OCI-LY1 (cell line): Measurements from ENCODE around the gene RAD9B.

ENCODE experiments used
- CTCF ChIP-seq: fragments of 200-600 bp; sonication (generic), shearing (Covaris generic); IDR thresholded peaks from 2 replicates; pipeline ENCODE4 v1.5.1; 2017; ENCODE audit warnings: mild to moderate bottlenecking, antibody characterized with exemption, low read length, moderate library complexity, mixed read lengths
- EZH2 ChIP-seq: fragments of 200-600 bp; sonication (generic), shearing (Covaris generic); IDR thresholded peaks from 2 replicates; pipeline ENCODE4 v1.8.0; 2017; ENCODE audit warnings: borderline replicate concordance, mixed run types, mild to moderate bottlenecking, antibody characterized with exemption, low read length, moderate library complexity, mixed read lengths

GRCh38 chr12:110550981-110551380 is 48.9 kb downstream of the RAD9B start:
- TF ChIP-seq CTCF (no peak), EZH2 (no peak)
